ENCODE measurements around the gene STAT1.

GRCh38 chr2:190930411-190930810, 83.6 kb downstream of the STAT1 start:
- TF ChIP-seq, protein P1, sequence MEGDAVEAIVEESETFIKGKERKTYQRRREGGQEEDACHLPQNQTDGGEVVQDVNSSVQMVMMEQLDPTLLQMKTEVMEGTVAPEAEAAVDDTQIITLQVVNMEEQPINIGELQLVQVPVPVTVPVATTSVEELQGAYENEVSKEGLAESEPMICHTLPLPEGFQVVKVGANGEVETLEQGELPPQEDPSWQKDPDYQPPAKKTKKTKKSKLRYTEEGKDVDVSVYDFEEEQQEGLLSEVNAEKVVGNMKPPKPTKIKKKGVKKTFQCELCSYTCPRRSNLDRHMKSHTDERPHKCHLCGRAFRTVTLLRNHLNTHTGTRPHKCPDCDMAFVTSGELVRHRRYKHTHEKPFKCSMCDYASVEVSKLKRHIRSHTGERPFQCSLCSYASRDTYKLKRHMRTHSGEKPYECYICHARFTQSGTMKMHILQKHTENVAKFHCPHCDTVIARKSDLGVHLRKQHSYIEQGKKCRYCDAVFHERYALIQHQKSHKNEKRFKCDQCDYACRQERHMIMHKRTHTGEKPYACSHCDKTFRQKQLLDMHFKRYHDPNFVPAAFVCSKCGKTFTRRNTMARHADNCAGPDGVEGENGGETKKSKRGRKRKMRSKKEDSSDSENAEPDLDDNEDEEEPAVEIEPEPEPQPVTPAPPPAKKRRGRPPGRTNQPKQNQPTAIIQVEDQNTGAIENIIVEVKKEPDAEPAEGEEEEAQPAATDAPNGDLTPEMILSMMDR (IDR thresholded peaks at IDR 0.05; ENCODE audit: low read length): no peak
- no peak for TF ChIP-seq EZH2 (IDR thresholded peaks at IDR 0.05; ENCODE audit: borderline replicate concordance, low read length)

Data from OCI-LY1 (cell line).